Adrenal gland (tissue), 12 donors: ENCODE data around the gene IFNA4. TPM values are rescaled to one million over a fixed set of nuclear protein-coding genes. Genes with fewer than 3 reads are reported as not detected.
"Not testable (repeated sequence)": the region's sequence is repeated elsewhere in the genome, so short reads cannot be mapped to it uniquely, and the experiment has no call there.

ENCODE experiments used
- DNase-seq, 7 donors: peaks; one replicate each; pipeline ENCODE4 v3.0.0-alpha.2; 2019 to 2020
- H3K27ac ChIP-seq, 5 donors: fragments of 200-600 bp; sonication (generic) in 4 of 5; 1 replicate in 3 of 5; 2 replicates in 2 of 5; pipeline versions ENCODE4 v1.5.1 to v1.8.0; 2016 to 2020; ENCODE audit warnings: mild to moderate bottlenecking in 1 of 5
- H3K27me3 ChIP-seq: fragments of 200-600 bp; 2 replicates; pipeline ENCODE4 v1.8.0; 2021
- H3K36me3 ChIP-seq, 2 donors: fragments of 200-600 bp; replicated peaks in 1 of 2; 1 replicate in 1 of 2; 2 replicates in 1 of 2; pipeline versions ENCODE4 v1.5.1 to v1.8.0; 2018 to 2022
- H3K4me1 ChIP-seq, 2 donors: fragments of 200-600 bp; replicated peaks in 1 of 2; 1 replicate in 1 of 2; 2 replicates in 1 of 2; pipeline versions ENCODE4 v1.5.1 to v1.8.0; 2018 to 2021
- H3K4me3 ChIP-seq, 4 donors: fragments of 200-600 bp; sonication (generic) in 3 of 4; one replicate each; pipeline ENCODE4 v1.5.1; 2016 to 2018
- H3K9me3 ChIP-seq, 3 donors: fragments of 200-600 bp; sonication (generic) in 1 of 3; replicated peaks in 1 of 3; 1 replicate in 2 of 3; 2 replicates in 1 of 3; pipeline versions ENCODE4 v1.5.1 to v1.8.0; 2016 to 2021
- CTCF ChIP-seq, 6 experiments: fragments of 450-650 bp in 4 of 6; fragments of 200-600 bp in 2 of 6; sonication (generic) in 1 of 6; IDR thresholded peaks; 1 replicate in 5 of 6; 2 replicates in 1 of 6; pipeline versions ENCODE4 v1.5.1 to v1.8.0; 2016 to 2021; ENCODE audit warnings: antibody characterized with exemption in 6 of 6, mild to moderate bottlenecking in 2 of 6, moderate library complexity in 1 of 6
- POLR2A ChIP-seq, 2 donors: fragments of 450-650 bp; IDR thresholded peaks; one replicate each; pipeline ENCODE4 v1.6.1; 2017; ENCODE audit warnings: antibody characterized with exemption in 2 of 2, mild to moderate bottlenecking in 2 of 2, moderate library complexity in 1 of 2
- WGBS, 4 donors: extraction: QIAGEN DNeasy Blood & Tissue Kit in 2 of 4; methylation state at CpG; one replicate each; pipeline versions ENCODE4 v1.1.5 to v1.1.7; 2013 to 2017; 5-methylcytosine and 5-hydroxymethylcytosine counted together
- intact Hi-C, 2 donors: fragments of 100-400 bp; cut with DNase I; formaldehyde crosslinking; loops; one replicate each; pipeline versions ENCODE4 v1.14.1 to v1.15.0; 2022 to 2023
- polyA plus RNA-seq, 3 donors: library from polyadenylated mRNA; stranded (reverse); fragments of 200-250 nt in 2 of 3; fragments of 350-450 nt in 1 of 3; fragmentation: Illumina TruSeq in 1 of 3; extraction: RNeasy Lipid Tissue Mini Kit (QIAGEN cat#74804) in 1 of 3; gene quantifications; one replicate each; pipeline ENCODE4 v1.2.3, GENCODE V29; 2013 to 2014
- total RNA-seq, 9 donors: library from RNA; depleted of rRNA in 4 of 9; stranded (reverse); fragments of >200 nt in 4 of 9; fragments of 120-200 nt in 1 of 9; fragmentation: NEBNext Ultra II Directional in 1 of 9; extraction: Animal tissue kit (Norgen Biotek cat#: 25700) in 1 of 9; gene quantifications; one replicate each; pipeline versions ENCODE4 v1.1.0 to v1.2.4, GENCODE V29; 2013 to 2023
- donor health status: healthy with polysubstance abuse.
- donor health status: Bipolar disorder and iron deficiency.
- donor health status: DM: yes; HTN: yes; CAD: no.
- donor health status: DM: no; HTN: no; CAD: no.
- donor health status: DM: no; HTN: no; CAD: no.
- donor health status: DM: yes; HTN: yes; CAD: no.

Gene IFNA4
- total and polyA plus RNA-seq, 12 donors = not detected

- no peak for DNase-seq
- Histone ChIP-seq H3K27ac (no peak overlapping the region), H3K9me3 (no peaks in the 10 kb centered on the region), H3K36me3 (no peaks in the 10 kb centered on the region), H3K4me1 (no peaks in the 10 kb centered on the region), H3K27me3 (no peaks in the 10 kb centered on the region), H3K4me3 (no peak overlapping the region)
- 86 to 90% (median 87%) methylated on average over 6 to 7 of the region's 7 CpGs for WGBS, 4 donors
- TF ChIP-seq CTCF (IDR thresholded peaks at IDR 0.05) (no peak), POLR2A (IDR thresholded peaks at IDR 0.05) (no peak)
- intact Hi-C loops = no loop called here
These were observed 22.9 kb upstream of the IFNA4 start for GRCh38 chr9:21210311-21210710.

- H3K4me3 ChIP-seq, H3K4me1 ChIP-seq, intact Hi-C loops, H3K36me3 ChIP-seq, H3K27me3 ChIP-seq, DNase-seq, H3K27ac ChIP-seq, H3K9me3 ChIP-seq: not testable (repeated sequence)
- WGBS, 4 donors = 75 to 76% (median 76%) methylated on average over 3 of the region's 3 CpGs
These were observed 19.7 kb upstream of the IFNA4 start, which contains the start of gene IFNA10 for GRCh38 chr9:21207043-21207442. IFNA10 (minus strand) TSS chr9:21207143; CDS start chr9:21207097, 46 bp downstream.

- H3K4me1 ChIP-seq = no peaks in the 10 kb centered on the region
- DNase-seq = no peak
- H3K27ac ChIP-seq = no peak overlapping the region
- no peaks in the 10 kb centered on the region for H3K36me3 ChIP-seq
- no peaks in the 10 kb centered on the region for H3K27me3 ChIP-seq
- intact Hi-C loops = no loop called here
- H3K9me3 ChIP-seq = no peaks in the 10 kb centered on the region
- TF ChIP-seq CTCF (IDR thresholded peaks at IDR 0.05) (no peak), POLR2A (IDR thresholded peaks at IDR 0.05) (no peak)
- H3K4me3 ChIP-seq = no peak overlapping the region
These were observed 17.8 kb upstream of the IFNA4 start for GRCh38 chr9:21205204-21205603.

GRCh38 chr9:21202105-21202504 lies 14.7 kb upstream of the IFNA4 start, which contains the start of gene IFNA7:
IFNA7 (minus strand) TSS chr9:21202205; CDS start chr9:21202165, 40 bp downstream.
- 64 to 70% (median 67%) methylated on average over 4 of the region's 4 CpGs for WGBS, 4 donors
- H3K27ac ChIP-seq, DNase-seq, H3K36me3 ChIP-seq, H3K4me1 ChIP-seq, intact Hi-C loops, H3K9me3 ChIP-seq, H3K4me3 ChIP-seq, H3K27me3 ChIP-seq: not testable (repeated sequence)

GRCh38 chr9:21194867-21195776 lies 7.7 kb upstream of the IFNA4 start:
- H3K9me3 ChIP-seq, H3K4me1 ChIP-seq, H3K4me3 ChIP-seq, H3K27ac ChIP-seq, H3K36me3 ChIP-seq, intact Hi-C loops, H3K27me3 ChIP-seq: not testable (repeated sequence)
- peak in 6 of 7 donors; percentile 12 to 59 (median 28) for DNase-seq
- peak; percentile 25 to 48 (median 40) for TF ChIP-seq CTCF (IDR thresholded peaks at IDR 0.05)
- WGBS, 4 donors = 33 to 36% (median 35%) methylated on average over 6 of the region's 6 CpGs
